Cardiac fibroblast (primary cell): ENCODE results near the gene RNF213.

Source experiments
- DNase-seq, 2 donors: peaks; one replicate each; pipeline versions ENCODE4 v3.0.0 to v3.0.0-alpha.2; 2010; ENCODE audit warnings: low read depth in 2 of 2
- H3K4me3 ChIP-seq, 2 donors: replicated peaks in 1 of 2; 1 replicate in 1 of 2; 2 replicates in 1 of 2; pipeline ENCODE4 v1.5.1; 2011; ENCODE audit warnings: low read depth in 2 of 2, low read length in 2 of 2, mild to moderate bottlenecking in 2 of 2, moderate library complexity in 1 of 2
- CTCF ChIP-seq: IDR thresholded peaks from one replicate; pipeline ENCODE4 v1.5.1; 2011; ENCODE audit warnings: low read depth, mild to moderate bottlenecking, low read length, inconsistent platforms

The RNF213 gene

GRCh38 chr17:80286638-80286960 lies 25.9 kb downstream of the RNF213 start:
- DNase-seq, result no peak
- no peak for TF ChIP-seq CTCF
- no peak overlapping the region for H3K4me3 ChIP-seq

- no peak for TF ChIP-seq CTCF
- H3K4me3 ChIP-seq, result no peak overlapping the region
- no peak for DNase-seq
Observed at GRCh38 chr17:80287038-80287437, 26.4 kb downstream of the RNF213 start.

GRCh38 chr17:80287806-80288567 lies 27.3 kb downstream of the RNF213 start:
- DNase-seq, result no peak
- no peak overlapping the region for H3K4me3 ChIP-seq
- TF ChIP-seq CTCF, result no peak

GRCh38 chr17:80289616-80290015 lies 29.0 kb downstream of the RNF213 start:
- DNase-seq, result no peak
- no peak overlapping the region for H3K4me3 ChIP-seq
- no peak for TF ChIP-seq CTCF

GRCh38 chr17:80290156-80290555 lies 29.5 kb downstream of the RNF213 start:
- no peak for TF ChIP-seq CTCF

GRCh38 chr17:80291260-80291659 lies 30.6 kb downstream of the RNF213 start:
- TF ChIP-seq CTCF, result no peak
- DNase-seq, result no peak
- H3K4me3 ChIP-seq, result no peak overlapping the region

More at GRCh38 chr17:80290156-80290555, 29.5 kb downstream of the RNF213 start:
- no peak for DNase-seq
- H3K4me3 ChIP-seq, result no peak overlapping the region
